T1000 (cell line): ENCODE measurements around the gene MAP3K7CL.

Experiments
- DNase-seq: peaks from one replicate; lab custom pipeline; 2025; ENCODE audit warnings: mixed read lengths; lab: John Stamatoyannopoulos, UW

MAP3K7CL gene

GRCh38 chr21:29196670-29197191 is 66.3 kb downstream of the MAP3K7CL start:
- no peak for DNase-seq

- no peak for DNase-seq
These were observed 70.7 kb downstream of the MAP3K7CL start for GRCh38 chr21:29201186-29201585.

- no peak for DNase-seq
These were observed 74.6 kb downstream of the MAP3K7CL start for GRCh38 chr21:29205009-29205408.

GRCh38 chr21:29205988-29206387 is 75.5 kb downstream of the MAP3K7CL start:
- no peak for DNase-seq

- DNase-seq = no peak
These were observed 76.0 kb downstream of the MAP3K7CL start for GRCh38 chr21:29206445-29206844.

GRCh38 chr21:29207201-29207600 is 76.8 kb downstream of the MAP3K7CL start:
- no peak for DNase-seq

- DNase-seq = no peak
These were observed 77.7 kb downstream of the MAP3K7CL start for GRCh38 chr21:29208044-29208681.

- DNase-seq = no peak
These were observed 78.2 kb downstream of the MAP3K7CL start for GRCh38 chr21:29208682-29209059.

GRCh38 chr21:29209696-29210095 is 79.3 kb downstream of the MAP3K7CL start:
- no peak for DNase-seq

- DNase-seq = no peak
These were observed 80.8 kb downstream of the MAP3K7CL start for GRCh38 chr21:29211205-29211604.

- DNase-seq = no peak
These were observed 82.0 kb downstream of the MAP3K7CL start for GRCh38 chr21:29212446-29212845.

- DNase-seq = no peak
These were observed 83.3 kb downstream of the MAP3K7CL start for GRCh38 chr21:29213513-29214385.

GRCh38 chr21:29215709-29216108 is 85.3 kb downstream of the MAP3K7CL start:
- DNase-seq = no peak

- DNase-seq = peak; percentile 31
These were observed 87.4 kb downstream of the MAP3K7CL start for GRCh38 chr21:29217818-29218291.

- no peak for DNase-seq
These were observed 88.3 kb downstream of the MAP3K7CL start for GRCh38 chr21:29218749-29219148.

GRCh38 chr21:29219165-29219770 is 88.8 kb downstream of the MAP3K7CL start:
- no peak for DNase-seq

- no peak for DNase-seq
These were observed 90.9 kb downstream of the MAP3K7CL start for GRCh38 chr21:29221253-29221744.

GRCh38 chr21:29224006-29224405 is 93.6 kb downstream of the MAP3K7CL start:
- DNase-seq = no peak
